Smooth muscle cell of the brain vasculature (primary cell): Measurements from ENCODE around the gene AP3S2.
"Not testable (repeated sequence)": the region's sequence is repeated elsewhere in the genome, so short reads cannot be mapped to it uniquely, and the experiment has no call there.

Source experiments
- DNase-seq: peaks from one replicate; pipeline ENCODE4 v3.0.0-alpha.2; 2012; ENCODE audit warnings: low read depth, low spot score

Gene AP3S2

DNA sequence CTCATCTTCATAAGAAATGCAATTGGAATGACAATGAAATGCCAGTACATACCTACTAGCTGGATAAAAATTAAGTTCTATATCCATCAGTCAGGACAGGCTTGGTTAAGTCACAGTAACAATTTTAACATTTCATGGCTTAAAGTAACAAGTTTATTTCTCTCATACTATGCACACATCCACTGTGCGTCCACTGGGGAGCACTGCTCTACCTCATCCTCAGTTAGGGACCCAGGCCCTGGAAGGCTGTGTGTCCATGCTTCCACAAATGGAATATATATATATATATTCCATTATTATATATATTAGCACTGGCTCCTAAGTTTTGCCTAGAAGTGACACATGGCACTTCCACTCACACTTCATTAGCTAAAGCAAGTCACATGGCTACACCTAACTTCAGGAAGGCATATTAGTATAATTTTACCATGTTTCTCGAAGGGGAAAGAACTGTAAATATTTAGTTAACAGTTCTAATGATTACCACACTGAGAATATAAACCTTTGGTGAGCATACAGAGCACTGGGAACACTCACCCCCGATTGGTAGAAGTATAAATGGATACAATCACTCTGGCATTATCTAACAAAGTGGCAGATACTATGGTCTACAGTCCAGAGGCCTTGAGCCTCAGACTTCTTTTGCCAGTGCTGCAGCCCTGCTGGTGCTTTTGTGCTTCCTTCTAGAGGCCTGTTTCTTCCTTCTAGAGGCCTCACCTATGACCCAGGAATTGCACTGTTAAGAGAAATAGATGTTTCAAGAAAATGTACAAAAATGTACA lies 28.6 kb downstream of the AP3S2 start:
- DNase-seq = no peak

- no peak for DNase-seq
Measured at GRCh38 chr15:89863918-89864317, 29.9 kb downstream of the AP3S2 start.

DNA sequence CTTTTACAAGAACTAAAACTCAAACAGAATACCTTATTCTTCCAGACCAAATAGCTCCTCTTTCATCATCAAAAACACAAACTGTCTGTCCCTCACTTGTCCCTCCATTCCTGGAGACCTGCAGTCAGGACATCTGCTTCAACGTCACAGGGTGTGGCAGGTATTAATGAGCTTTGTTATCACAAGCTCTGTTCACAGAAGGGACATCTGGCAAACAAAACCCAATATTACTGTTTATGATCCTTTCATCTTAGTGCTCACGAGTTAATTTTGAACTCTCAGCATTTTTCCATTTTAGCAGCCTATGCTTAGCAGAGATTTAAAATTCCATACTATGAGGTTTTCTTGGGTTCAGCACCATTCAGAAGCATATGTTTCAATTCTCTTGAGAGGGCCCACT lies 32.9 kb downstream of the AP3S2 start:
- DNase-seq = no peak

DNA sequence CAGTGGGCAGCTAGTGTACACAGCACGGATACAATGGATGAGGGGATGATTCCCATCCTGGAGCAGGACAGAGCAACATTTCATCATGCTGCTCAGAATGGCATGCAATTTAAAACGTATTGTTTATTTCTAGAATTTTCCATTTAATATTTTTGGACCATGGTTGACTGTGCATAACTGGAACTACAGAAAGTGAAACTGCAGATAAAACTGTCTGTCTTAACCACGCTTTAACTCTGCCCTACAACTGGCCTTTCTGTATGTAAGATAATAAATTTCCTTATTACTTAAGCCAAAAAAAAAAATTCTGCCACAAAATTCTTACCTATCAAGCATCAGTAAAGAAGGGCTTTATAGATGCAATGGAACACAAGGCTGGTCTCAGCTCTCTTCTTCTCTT lies 33.4 kb downstream of the AP3S2 start:
- DNase-seq = no peak

- DNase-seq = no peak
Measured at GRCh38 chr15:89858661-89859458, 34.9 kb downstream of the AP3S2 start.

DNA sequence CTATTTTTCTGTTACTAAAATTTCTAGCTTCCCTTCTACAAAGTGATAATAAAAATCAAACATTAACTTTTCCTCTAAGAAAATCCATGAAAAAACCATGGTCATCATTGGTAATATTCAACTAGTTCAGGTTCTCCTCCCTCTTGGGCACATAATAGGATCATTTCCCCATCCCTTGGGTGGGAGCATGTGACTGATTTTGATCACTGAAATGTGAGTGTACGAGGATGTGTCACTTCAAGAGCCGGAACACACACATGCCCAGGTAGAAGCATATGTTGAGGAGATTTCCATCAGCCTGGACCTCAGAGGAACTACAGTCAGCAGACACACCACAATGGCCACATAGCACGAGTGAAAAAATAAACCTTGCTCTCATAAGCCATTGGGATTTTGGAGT lies 36.1 kb downstream of the AP3S2 start:
- no peak for DNase-seq

- no peak for DNase-seq
Measured at GRCh38 chr15:89855948-89856347, 37.8 kb downstream of the AP3S2 start.

GRCh38 chr15:89854863-89855262 lies 38.9 kb downstream of the AP3S2 start:
- not testable (repeated sequence) for DNase-seq

DNA sequence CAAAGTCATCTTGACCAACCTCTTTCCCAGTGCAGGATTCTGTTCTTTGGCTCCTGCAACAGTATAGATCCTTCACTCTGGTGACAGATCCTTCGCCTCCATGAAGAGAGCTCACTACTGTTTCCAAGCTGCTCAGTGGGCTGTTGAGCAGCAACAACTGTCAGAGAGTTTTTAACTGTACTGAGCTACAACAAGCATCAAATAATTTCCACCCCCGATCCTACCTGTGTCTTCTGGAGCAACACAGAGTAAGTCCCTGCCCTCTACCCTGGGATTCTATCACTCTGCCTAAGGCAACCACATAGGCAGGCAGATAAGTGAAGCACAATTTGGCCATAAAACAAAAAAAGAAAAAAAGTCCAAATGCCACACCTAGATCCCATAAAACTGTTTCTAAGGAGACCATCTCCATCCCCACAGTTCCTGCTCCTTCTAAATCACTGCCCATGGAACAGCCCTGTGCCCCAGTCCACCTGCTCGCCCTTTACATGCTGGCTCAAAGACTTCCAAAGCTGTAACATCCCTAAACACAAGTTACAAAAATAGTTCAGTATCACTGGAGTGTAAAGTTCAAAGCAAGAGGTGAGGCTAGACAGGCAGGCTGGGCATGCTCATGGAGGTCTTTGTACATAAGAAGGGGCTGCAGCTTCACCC lies 41.3 kb downstream of the AP3S2 start:
- DNase-seq = no peak

GRCh38 chr15:89851673-89852341 lies 42.0 kb downstream of the AP3S2 start:
- DNase-seq = no peak

DNA sequence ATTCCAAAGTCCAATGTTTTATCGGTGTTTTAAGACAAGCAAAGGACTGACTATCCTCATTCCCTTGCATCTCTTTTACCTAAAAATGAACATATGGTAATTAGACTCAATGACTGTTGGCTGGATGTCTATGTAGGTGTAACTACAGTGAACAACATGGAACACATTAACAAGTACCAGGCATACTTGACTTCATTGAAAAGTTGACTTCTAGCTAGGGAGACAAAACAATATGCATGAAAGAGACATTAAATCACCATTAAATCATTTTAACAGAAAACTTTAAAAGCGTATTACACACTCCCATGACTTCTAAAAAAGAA lies 44.9 kb downstream of the AP3S2 start:
- DNase-seq = no peak

GRCh38 chr15:89847101-89847500 lies 46.7 kb downstream of the AP3S2 start:
- no peak for DNase-seq

- peak; percentile 77 for DNase-seq
Measured at GRCh38 chr15:89845305-89845893, 48.4 kb downstream of the AP3S2 start.

GRCh38 chr15:89841962-89842361 lies 51.8 kb downstream of the AP3S2 start:
- no peak for DNase-seq

DNA sequence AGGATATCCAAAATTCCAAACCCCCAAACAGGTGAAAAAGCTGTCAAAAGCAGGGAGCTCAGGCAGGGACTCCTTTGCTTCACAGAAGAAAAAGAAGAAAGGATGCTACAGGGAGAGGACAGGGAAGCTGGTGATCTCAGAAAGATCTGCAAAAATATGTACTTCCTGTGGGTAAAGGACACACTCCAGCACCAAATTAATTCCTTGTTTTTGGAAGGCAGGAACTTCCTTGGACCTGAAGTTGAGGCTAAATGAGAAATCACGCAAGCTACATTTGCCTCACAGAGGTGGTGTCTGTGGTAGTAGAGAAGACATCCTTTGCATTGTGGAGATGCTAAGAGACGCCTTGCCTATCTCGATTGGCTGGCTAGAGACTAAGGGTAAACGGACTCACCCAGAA lies 52.5 kb downstream of the AP3S2 start:
- DNase-seq = no peak

- DNase-seq = no peak
Measured at GRCh38 chr15:89839167-89839810, 54.5 kb downstream of the AP3S2 start.

- no peak for DNase-seq
Measured at GRCh38 chr15:89837830-89838178, 56.0 kb downstream of the AP3S2 start.

GRCh38 chr15:89837134-89837829 lies 56.5 kb downstream of the AP3S2 start:
- DNase-seq = no peak

GRCh38 chr15:89836267-89837133 lies 57.3 kb downstream of the AP3S2 start:
- peak; percentile 55 for DNase-seq

DNA sequence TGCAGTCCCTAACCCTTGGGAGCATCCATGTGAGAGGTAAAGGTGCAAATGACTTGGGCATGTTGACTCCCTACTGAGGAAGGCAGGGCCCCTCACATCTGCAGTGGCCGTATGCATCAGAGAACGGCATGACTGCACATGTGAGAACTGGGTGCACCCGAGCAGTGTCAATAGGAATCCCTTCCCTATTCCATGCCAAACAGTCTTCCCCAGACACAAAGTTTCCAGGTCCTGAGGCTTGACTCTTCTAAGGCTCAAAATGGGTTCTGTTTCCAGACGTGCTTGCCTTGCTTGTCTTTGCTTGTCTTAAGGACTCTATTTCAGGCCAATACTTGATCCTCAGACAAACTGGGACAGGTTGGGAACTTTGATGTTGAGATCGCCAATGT lies 58.6 kb downstream of the AP3S2 start:
- DNase-seq = no peak
